H9 (cell line): ENCODE data around the gene LRP5. TPM values are rescaled to one million over a fixed set of nuclear protein-coding genes. Genes with fewer than 3 reads are reported as not detected.

Experiments used
- DNase-seq: peaks from one replicate; pipeline ENCODE4 v3.0.0-alpha.2; 2017
- H2AFZ ChIP-seq: one replicate; pipeline ENCODE4 v1.6.1; 2013; ENCODE audit warnings: mild to moderate bottlenecking, low read length, control low read depth, moderate library complexity
- H2AK5ac ChIP-seq: 2 replicates; pipeline ENCODE4 v1.6.1; 2013; ENCODE audit warnings: low read length, control low read depth, mixed read lengths; ENCODE audit not compliant: insufficient read length
- H2BK120ac ChIP-seq: one replicate; pipeline ENCODE4 v1.6.1; 2013; ENCODE audit warnings: low read depth, mild to moderate bottlenecking, low read length, control low read depth, inconsistent platforms; ENCODE audit not compliant: poor library complexity, severe bottlenecking
- H2BK12ac ChIP-seq: 2 replicates; pipeline ENCODE4 v1.6.1; 2013; ENCODE audit warnings: low read length, control low read depth, mixed read lengths, low read depth; ENCODE audit not compliant: insufficient read length
- H2BK15ac ChIP-seq: 2 replicates; pipeline ENCODE4 v1.6.1; 2013; ENCODE audit warnings: low read depth, low read length, control low read depth
- H2BK20ac ChIP-seq: one replicate; pipeline ENCODE4 v1.6.1; 2013; ENCODE audit warnings: low read depth, mild to moderate bottlenecking, low read length, control low read depth, inconsistent platforms; ENCODE audit not compliant: poor library complexity, severe bottlenecking
- H2BK5ac ChIP-seq: 2 replicates; pipeline ENCODE4 v1.6.1; 2013; ENCODE audit warnings: low read length, control low read depth, mixed read lengths; ENCODE audit not compliant: insufficient read length
- H3K14ac ChIP-seq: 2 replicates; pipeline ENCODE4 v1.6.1; 2013; ENCODE audit warnings: low read length, control low read depth; ENCODE audit not compliant: insufficient read depth
- H3K18ac ChIP-seq: 2 replicates; pipeline ENCODE4 v1.6.1; 2013; ENCODE audit warnings: low read depth, mild to moderate bottlenecking, mixed read lengths, low read length, control low read depth; ENCODE audit not compliant: insufficient read length
- H3K23ac ChIP-seq: 2 replicates; pipeline ENCODE4 v1.6.1; 2013; ENCODE audit warnings: low read length, control low read depth, mixed read lengths, low read depth; ENCODE audit not compliant: insufficient read length
- H3K23me2 ChIP-seq: 2 replicates; pipeline ENCODE4 v1.6.1; 2013; ENCODE audit warnings: low read depth, mild to moderate bottlenecking, mixed read lengths, low read length, control low read depth; ENCODE audit not compliant: insufficient read length, poor library complexity, severe bottlenecking
- H3K27ac ChIP-seq: 2 replicates; pipeline ENCODE4 v1.5.1; 2013; ENCODE audit warnings: low read length, control low read depth, mixed read lengths, low read depth; ENCODE audit not compliant: insufficient read length
- H3K27me3 ChIP-seq: 2 replicates; pipeline ENCODE4 v1.6.1; 2013; ENCODE audit warnings: low read length, control low read depth, inconsistent platforms; ENCODE audit not compliant: insufficient read depth
- H3K4ac ChIP-seq: 2 replicates; pipeline ENCODE4 v1.6.1; 2013; ENCODE audit warnings: low read depth, mild to moderate bottlenecking, control low read depth, inconsistent platforms, low read length, moderate library complexity
- H3K4me1 ChIP-seq: 2 replicates; pipeline ENCODE4 v1.6.1; 2013; ENCODE audit warnings: low read length, control low read depth, inconsistent platforms; ENCODE audit not compliant: insufficient read depth
- H3K4me2 ChIP-seq: 2 replicates; pipeline ENCODE4 v1.6.1; 2013; ENCODE audit warnings: low read length, control low read depth, mixed read lengths; ENCODE audit not compliant: insufficient read length, insufficient read depth
- H3K56ac ChIP-seq: 2 replicates; pipeline ENCODE4 v1.6.1; 2013; ENCODE audit warnings: low read depth, mild to moderate bottlenecking, mixed read lengths, low read length, control low read depth; ENCODE audit not compliant: insufficient read length
- H3K79me1 ChIP-seq: 2 replicates; pipeline ENCODE4 v1.6.1; 2013; ENCODE audit warnings: low read depth, mild to moderate bottlenecking, moderate library complexity, low read length, control low read depth, inconsistent platforms; ENCODE audit not compliant: insufficient read depth, poor library complexity, severe bottlenecking
- H3K79me2 ChIP-seq: 2 replicates; pipeline ENCODE4 v1.6.1; 2013; ENCODE audit warnings: low read length, control low read depth, inconsistent platforms; ENCODE audit not compliant: insufficient read depth
- H3K9ac ChIP-seq: 2 replicates; pipeline ENCODE4 v1.6.1; 2013; ENCODE audit warnings: low read length, control low read depth, mixed read lengths; ENCODE audit not compliant: insufficient read length; ENCODE audit errors: extremely low read depth
- H3K9me3 ChIP-seq: one replicate; pipeline ENCODE4 v1.6.1; 2013; ENCODE audit warnings: low read depth, low read length, inconsistent platforms; ENCODE audit not compliant: control insufficient read depth
- H3T11ph ChIP-seq: one replicate; pipeline ENCODE4 v1.6.1; 2013; ENCODE audit warnings: mild to moderate bottlenecking, low read length, control low read depth, inconsistent platforms
- H4K20me1 ChIP-seq: one replicate; pipeline ENCODE4 v1.6.1; 2013; ENCODE audit not compliant: control insufficient read depth, insufficient read length, insufficient read depth
- H4K5ac ChIP-seq: 2 replicates; pipeline ENCODE4 v1.6.1; 2013; ENCODE audit warnings: low read depth, mild to moderate bottlenecking, mixed read lengths, low read length, control low read depth; ENCODE audit not compliant: insufficient read length
- H4K8ac ChIP-seq: replicated peaks from 2 replicates; pipeline ENCODE4 v1.6.1; 2013; ENCODE audit warnings: low read length, control low read depth, mixed read lengths, low read depth; ENCODE audit not compliant: insufficient read length
- H4K91ac ChIP-seq: 2 replicates; pipeline ENCODE4 v1.6.1; 2013; ENCODE audit warnings: low read depth, mild to moderate bottlenecking, moderate library complexity, mixed read lengths, low read length, control low read depth; ENCODE audit not compliant: insufficient read length
- H3K27ac Mint-ChIP-seq, 3 experiments: 2 replicates in 2 of 3; 3 replicates in 1 of 3; pipeline ENCODE4 v1.8.0; 2020 to 2021; ENCODE audit warnings: mixed read lengths in 3 of 3, mild to moderate bottlenecking in 1 of 3, moderate library complexity in 1 of 3
- H3K27me3 Mint-ChIP-seq: 2 replicates; pipeline ENCODE4 v1.8.0; 2021; ENCODE audit warnings: low read depth, mild to moderate bottlenecking, moderate library complexity, mixed read lengths
- H3K36me3 Mint-ChIP-seq, 3 experiments: 2 replicates in 2 of 3; 3 replicates in 1 of 3; pipeline ENCODE4 v1.8.0; 2020 to 2021; ENCODE audit warnings: low read depth in 3 of 3, mixed read lengths in 3 of 3; ENCODE audit not compliant: insufficient read depth in 1 of 3
- H3K4me1 Mint-ChIP-seq, 2 experiments: 2 replicates each; pipeline ENCODE4 v1.8.0; 2020; ENCODE audit warnings: mixed read lengths in 2 of 2
- H3K4me3 Mint-ChIP-seq, 2 experiments: 2 replicates in 1 of 2; 3 replicates in 1 of 2; pipeline ENCODE4 v1.8.0; 2020 to 2021; ENCODE audit warnings: mild to moderate bottlenecking in 2 of 2, mixed read lengths in 2 of 2, moderate library complexity in 1 of 2
- H3K9me3 Mint-ChIP-seq, 2 experiments: 2 replicates in 1 of 2; 3 replicates in 1 of 2; pipeline ENCODE4 v1.8.0; 2020; ENCODE audit warnings: mild to moderate bottlenecking in 2 of 2, mixed read lengths in 2 of 2, moderate library complexity in 1 of 2
- CTCF ChIP-seq: fragments of 200-600 bp; sonication (generic); conservative IDR thresholded peaks from 3 replicates; pipeline ENCODE4 v1.8.0; 2021; ENCODE audit warnings: antibody characterized with exemption, mild to moderate bottlenecking
- WGBS: extraction: QIAGEN DNeasy Blood & Tissue Kit; methylation state at CpG from one replicate; pipeline ENCODE4 v1.1.7; 2013; ENCODE audit warnings: missing lambda C conversion rate, low lambda C conversion rate, mixed read lengths; ENCODE audit not compliant: insufficient read length; ENCODE audit errors: extremely low coverage; 5-methylcytosine and 5-hydroxymethylcytosine counted together
- total RNA-seq: library from RNA; stranded (reverse); gene quantifications from 2 replicates; pipeline ENCODE4 v1.2.1, GENCODE V29; 2021

The LRP5 gene
- total RNA-seq, 1 experiment from 2014 or later, result 38.4 TPM

DNA sequence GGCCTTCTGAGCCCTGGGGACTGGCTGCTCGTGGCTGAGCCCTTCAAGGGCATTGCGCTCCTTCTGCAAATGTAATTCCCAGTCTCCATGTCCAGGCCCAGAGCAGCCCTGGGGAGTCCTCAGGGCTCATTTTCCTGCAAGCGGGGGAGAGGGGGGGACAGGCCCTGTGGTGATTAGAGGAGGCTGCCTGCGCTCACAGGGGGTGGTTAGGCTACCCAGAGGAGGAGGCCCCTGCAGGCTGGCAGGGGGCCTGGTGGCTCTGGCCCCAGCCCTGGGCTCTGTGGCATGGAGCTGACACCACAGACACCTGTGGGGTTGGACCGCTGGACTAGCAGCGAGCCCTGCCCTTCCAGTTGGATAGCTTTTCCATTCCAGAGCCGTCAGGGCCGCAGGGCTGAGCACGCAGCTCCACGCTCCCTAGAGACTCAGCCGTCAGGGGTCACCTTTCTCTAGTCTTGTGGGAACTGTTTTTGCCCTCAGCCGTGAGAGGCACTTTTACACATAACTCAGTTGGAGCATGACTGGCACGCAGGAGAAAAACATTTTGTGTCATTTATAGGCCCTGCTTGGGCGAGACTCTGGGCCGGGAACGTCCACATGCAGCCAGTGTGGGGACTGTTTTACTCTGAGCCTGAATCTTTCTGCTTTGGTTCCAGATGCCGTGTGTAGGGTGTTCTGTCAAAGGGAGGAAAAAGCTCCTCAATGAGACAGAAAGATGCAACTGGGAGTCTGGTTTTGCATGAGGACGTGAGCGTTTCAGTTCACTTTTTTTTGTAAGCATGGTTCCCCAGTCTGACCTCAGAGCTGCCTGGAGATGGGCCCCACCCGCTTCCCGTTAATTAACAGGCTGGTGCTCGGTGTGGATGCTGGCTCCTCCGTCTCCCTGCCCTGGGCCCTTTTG, 58.1 kb downstream of the LRP5 start:
- H3K4me3 Mint-ChIP-seq, result no peak overlapping the region
- no CpG with 5 or more reads among the region's 23 CpGs for WGBS
- H3K36me3 Mint-ChIP-seq, result peaks cover 27 to 43% (median 34%) of the 10 kb centered on the region in 3 experiments; a peak in 6 of 7 replicates

More for the DNA sequence above, 58.1 kb downstream of the LRP5 start:
- Histone ChIP-seq H3K14ac (no peak overlapping the region), H4K8ac (no peak overlapping the region), H3K18ac (no peak overlapping the region), H3K79me2 (no peaks in the 10 kb centered on the region), H3T11ph (no peak overlapping the region), H3K79me1 (no peaks in the 10 kb centered on the region), H4K20me1 (no peaks in the 10 kb centered on the region), H3K4me1 (no peaks in the 10 kb centered on the region), H3K56ac (no peak overlapping the region), H2BK15ac (no peak overlapping the region), H3K4me2 (no peak overlapping the region), H3K9ac (no peak overlapping the region), H2BK12ac (no peak overlapping the region), H3K23me2 (no peaks in the 10 kb centered on the region), H2AK5ac (no peak overlapping the region), H3K27ac (no peak overlapping the region), H4K5ac (no peak overlapping the region), H3K23ac (no peak overlapping the region), H4K91ac (no peak overlapping the region), H2BK120ac (no peak overlapping the region), H3K4ac (no peak overlapping the region), H2BK20ac (no peak overlapping the region), H3K27me3 (no peaks in the 10 kb centered on the region), H3K9me3 (no peaks in the 10 kb centered on the region), H2AFZ (no peak overlapping the region), H2BK5ac (no peak overlapping the region)
- Mint-ChIP-seq H3K9me3 (0 out of 5 replicates have a peak, but pooled peaks cover 0 to 6% of the 10 kb centered on the region in 2 experiments), H3K27me3 (no peaks in the 10 kb centered on the region; the same call in 1 of the 2 replicates), H3K4me1 (peaks cover 0 to 6% of the 10 kb centered on the region in 2 experiments; a peak in 1 of 4 replicates), H3K27ac (0 out of 7 replicates have a peak overlapping the region, but pooled peaks of 1 of the 3 experiments have one; percentile 41)
- TF ChIP-seq CTCF, result no peak
- DNase-seq, result no peak
